Activated CD8-positive, alpha-beta memory T cell treated with anti-CD3 and anti-CD28 coated beads for 48 hours (primary cell): ENCODE results near the gene UNC13A.

Experiments used
- DNase-seq, 3 experiments: peaks; one replicate each; pipeline ENCODE4 v3.0.0-alpha.2; 2020; ENCODE audit warnings: low read depth in 2 of 3, low spot score in 2 of 3

The UNC13A gene

GRCh38 chr19:17629760-17630159 lies 58.4 kb downstream of the UNC13A start:
- DNase-seq, result no peak

GRCh38 chr19:17627921-17628320 lies 60.2 kb downstream of the UNC13A start:
- DNase-seq, result no peak

DNA sequence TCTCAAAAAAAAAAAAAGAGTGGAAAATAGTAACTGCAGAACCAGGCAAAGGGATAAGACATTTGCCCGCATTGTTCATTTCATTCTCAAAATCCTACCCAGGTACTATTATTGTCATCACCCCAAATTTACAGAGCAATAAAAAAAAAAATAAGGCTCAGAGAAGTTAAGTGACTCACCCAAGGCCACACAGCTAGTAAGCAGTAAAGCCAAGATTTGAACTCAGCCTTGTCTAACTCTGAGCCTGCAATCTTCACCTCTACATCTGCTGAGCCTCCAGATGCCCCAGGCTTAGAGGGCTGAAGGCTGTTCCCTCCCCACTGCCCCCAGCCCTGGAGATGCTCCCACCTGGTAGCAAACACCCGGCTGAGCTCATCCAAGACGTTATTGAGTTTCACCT lies 61.0 kb downstream of the UNC13A start:
- no peak for DNase-seq

GRCh38 chr19:17626456-17627015 lies 61.6 kb downstream of the UNC13A start:
- no peak for DNase-seq

DNA sequence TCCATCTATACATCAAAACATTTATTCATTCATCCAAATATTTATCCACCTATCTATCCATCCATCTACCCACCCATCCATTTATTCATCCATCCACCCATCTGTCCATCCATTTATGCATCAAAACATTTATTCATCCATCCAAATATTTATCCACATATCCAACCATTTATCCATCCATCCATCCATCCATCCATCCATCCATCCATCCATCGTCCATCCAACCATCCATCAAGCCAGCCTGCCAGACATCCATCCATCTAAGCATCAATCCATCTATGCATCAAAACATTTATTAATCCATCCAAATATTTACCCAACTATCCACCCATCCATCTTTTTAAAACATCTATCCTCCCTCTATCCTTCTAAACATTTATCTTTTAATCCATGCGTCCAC lies 62.2 kb downstream of the UNC13A start:
- DNase-seq, result no peak

DNA sequence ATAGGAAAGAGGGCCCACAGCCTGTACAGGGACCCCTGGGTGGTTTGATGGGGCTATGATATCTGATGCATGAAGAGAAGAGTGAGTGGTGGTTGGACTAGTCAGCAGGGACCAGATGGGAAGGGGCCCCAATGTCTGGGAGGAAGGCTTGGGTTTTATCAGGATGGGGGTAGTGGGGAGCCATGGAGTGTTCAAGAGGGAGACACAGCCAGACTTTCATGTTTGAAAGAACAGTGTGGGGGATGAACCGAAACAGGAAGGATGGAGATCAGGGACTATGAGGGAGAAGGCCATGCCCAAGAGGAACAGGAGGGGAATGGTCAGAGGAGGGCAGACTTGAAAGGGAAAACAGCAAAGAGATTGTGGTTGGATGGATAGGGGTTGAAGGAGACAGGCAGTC lies 63.1 kb downstream of the UNC13A start:
- no peak for DNase-seq

DNA sequence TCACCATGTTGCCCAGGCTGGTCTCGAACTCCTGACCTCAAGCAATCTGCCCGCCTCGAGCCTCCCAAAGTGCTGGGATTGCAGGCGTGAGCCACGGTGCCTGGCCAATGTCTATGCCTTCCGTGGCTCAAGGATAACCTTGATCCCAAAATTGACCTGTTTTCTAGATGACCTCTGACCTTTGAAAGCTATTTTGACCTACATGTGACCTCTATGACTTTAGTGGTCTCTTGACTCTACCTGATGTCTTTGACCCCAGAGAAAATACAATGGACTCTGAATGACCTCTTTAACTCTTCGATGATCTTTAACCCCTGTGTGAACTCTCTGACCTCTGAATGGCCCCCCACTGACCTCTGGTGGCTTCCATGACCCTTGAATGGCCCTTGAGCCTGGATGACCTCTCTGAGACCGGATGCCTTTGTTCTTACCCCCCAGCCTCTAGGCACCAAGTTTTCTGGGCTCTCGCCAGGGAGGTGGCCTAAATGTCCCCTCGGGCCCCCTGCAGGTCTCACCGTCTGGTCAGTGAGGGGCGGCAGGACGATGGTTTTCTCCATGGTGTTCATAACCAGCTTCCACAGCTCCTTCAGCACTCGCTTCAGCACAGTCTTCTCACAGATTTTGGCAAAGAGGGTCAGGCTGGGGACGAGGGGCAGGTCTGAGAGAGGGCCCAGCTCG lies 63.7 kb downstream of the UNC13A start:
- DNase-seq, result no peak

DNA sequence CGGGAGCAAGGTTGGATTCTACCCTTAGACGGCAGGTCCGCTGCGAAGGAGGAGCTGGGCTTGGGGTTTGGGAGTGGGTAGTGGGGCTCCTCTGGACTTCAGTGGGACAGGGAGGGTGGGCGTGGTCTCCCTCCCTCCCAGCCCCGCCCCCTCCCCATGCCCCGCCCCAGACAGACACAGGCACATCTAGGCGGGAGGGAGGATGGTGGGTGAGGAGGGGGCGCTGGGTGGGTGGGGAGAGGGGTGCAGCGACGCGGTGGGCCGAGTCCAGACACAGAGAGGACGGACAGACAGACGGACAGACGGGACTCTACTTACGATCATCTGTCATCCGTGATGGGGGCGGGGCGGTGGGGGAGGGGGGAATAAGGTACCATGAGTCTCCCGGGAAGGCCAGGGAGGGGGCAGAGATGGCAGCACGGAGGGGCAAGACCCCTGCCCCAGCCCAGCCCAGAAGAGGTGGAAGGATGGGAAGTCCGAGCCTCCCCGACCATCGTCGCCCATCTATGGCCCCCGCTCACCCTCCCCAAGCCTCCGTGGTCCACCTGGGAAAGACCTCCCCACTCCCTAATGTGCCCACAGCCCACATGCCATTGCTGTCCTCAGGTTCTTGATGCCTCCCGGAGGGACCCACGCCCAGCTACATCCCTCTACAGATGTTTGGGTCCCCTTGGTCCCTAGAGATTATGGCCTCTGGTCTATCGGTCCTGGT lies 64.8 kb downstream of the UNC13A start:
- DNase-seq, result no peak

- no peak for DNase-seq
Measured at GRCh38 chr19:17620696-17621095, 67.5 kb downstream of the UNC13A start.

DNA sequence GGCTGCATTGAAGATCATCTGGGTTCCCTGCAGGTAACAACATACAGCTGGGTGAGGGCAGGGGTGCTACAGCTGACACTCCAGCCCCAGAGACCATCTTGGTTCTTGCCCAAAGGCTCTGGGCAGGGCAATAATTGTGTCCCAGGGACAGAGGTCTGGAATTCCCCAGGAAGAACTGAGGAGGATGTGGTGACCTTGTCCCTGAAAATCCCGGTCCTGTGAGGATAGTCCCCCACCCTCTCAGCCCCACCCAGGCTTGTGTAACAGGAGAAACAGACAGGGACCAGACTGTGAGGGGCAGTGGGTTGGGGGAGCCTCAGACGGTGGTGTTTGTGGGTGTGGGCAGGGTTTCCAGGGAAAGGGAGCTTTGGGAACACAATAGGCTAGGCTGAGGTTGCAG lies 69.2 kb downstream of the UNC13A start:
- DNase-seq, result no peak

- DNase-seq, result no peak
Measured at GRCh38 chr19:17618281-17618903, 69.8 kb downstream of the UNC13A start.

DNA sequence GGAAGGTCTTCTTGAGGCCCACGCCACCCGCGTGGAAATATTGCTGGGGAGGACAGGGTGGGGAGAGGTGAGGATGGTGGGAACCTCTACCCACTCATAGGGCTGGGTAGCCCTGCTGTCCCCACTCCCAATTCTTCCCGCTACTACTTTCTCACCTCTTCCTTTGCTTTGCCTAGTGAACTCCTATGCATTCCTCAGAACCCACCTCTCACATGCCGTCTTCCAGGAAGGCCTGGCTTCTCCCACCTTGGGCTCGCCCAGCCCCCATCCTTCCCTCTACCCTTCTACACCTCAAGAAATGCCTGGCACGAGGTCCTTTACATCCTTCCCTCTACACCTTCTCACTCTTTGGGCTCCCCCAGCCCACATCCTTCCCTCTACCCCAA lies 70.4 kb downstream of the UNC13A start:
- DNase-seq, result no peak

DNA sequence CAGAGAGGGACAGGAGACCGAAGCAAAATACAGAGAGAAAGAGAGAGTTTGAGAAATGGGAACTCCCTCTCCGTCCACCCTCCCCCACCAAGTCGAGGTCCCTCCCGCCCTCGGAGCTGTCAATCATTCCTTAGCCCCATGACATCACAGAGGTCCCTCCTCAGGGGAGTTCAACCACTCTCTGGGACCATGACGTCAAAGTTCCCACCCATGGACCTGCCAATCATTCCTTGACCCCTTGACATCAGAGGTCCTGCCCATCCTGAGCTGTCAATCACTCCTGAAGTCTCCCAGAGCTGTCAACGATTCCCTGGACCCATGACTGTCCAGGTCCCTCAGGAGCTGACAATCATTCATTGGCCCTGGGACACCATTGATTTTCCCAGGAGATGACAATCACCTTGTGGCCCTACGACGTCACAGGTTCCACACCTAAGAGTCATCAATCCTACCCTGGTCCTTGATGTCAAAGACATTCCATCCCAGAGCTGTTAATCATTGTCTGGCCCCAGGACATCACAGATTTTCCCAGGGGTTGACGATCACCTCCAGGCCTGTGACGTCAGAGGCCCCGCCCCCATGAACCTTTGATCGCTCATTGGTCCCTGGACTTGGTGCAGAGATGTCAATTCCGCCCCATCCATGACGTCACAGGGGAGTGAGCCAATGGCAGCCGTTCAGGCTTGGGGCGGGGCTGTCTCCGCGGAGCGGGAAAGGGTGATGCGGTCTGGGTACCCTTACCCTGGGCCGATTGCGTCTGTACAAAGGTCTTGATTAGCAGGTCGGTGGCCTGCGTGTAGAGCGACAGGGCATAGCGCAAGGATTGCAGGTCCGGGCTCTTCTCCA lies 71.0 kb downstream of the UNC13A start:
- no peak for DNase-seq

DNA sequence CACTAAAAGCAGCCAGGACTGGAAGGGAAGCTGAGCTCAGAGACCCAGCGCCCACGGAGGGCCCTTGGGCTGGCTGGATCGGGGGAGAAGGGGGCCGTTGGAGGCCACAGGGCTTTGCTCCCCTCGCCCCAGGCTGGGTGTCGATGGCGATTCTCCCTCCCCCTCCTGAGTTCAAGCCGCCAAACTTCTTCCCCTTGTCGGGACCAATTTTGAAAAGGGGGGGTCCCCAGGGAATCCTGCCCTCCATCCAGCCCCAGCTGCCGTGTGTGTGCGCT lies 71.5 kb downstream of the UNC13A start:
- no peak for DNase-seq

DNA sequence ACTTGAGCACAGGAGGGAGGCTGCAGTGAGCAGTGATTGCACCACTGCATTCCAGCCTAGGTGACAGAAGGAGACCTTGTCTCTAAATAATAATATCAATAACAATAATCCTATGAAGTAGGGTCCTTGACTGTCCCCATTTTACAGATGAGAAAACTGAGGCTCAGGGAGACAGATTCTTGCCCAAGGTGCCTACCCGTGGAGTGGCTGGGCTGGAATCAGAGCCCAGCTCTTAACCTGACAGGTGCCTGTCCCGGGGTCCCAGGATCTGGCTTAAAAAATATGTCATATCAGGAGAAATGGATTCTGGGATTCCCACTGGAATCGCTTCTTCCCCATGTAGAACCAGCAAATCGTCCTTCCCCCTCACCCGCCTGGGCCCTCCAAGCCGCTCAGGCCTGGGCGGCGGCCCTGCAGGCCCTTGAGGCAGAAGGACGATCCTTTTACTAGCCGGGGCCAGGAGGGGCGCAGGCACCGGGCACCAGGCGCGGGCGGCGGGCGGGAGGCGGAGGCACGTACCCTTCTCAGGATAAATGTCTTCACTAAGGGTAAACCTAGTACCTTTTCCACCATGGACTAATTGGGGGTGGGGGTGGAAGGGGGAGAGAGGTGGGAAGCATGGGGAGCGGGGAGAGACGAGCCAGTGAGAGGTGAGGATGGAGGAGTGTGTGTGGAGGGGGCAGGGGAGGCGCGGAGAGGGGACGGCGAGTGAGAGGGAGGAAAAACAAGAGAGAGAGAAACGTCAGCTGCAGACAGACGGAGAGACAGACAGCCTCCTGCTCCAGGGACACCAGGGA lies 72.1 kb downstream of the UNC13A start:
- no peak for DNase-seq

DNA sequence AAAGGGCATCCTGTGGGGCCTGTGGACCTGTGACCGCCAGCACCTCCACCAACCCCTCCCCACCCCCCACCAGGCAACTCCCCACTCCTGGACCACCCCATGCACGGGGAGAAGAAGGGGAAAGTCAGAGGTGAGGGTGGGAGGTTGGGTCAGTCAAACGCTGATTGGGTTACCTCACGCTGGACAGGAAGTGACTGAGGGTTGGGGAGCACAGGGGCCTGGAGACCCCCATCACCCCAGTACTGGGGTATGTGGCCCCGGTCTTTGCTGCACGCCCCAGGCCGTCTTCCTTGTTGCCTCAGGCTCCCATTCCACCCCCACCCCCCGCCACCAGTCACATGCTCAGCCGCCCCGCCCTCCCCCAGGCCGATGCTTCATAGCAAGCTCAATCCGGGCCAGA lies 73.7 kb downstream of the UNC13A start:
- no peak for DNase-seq

DNA sequence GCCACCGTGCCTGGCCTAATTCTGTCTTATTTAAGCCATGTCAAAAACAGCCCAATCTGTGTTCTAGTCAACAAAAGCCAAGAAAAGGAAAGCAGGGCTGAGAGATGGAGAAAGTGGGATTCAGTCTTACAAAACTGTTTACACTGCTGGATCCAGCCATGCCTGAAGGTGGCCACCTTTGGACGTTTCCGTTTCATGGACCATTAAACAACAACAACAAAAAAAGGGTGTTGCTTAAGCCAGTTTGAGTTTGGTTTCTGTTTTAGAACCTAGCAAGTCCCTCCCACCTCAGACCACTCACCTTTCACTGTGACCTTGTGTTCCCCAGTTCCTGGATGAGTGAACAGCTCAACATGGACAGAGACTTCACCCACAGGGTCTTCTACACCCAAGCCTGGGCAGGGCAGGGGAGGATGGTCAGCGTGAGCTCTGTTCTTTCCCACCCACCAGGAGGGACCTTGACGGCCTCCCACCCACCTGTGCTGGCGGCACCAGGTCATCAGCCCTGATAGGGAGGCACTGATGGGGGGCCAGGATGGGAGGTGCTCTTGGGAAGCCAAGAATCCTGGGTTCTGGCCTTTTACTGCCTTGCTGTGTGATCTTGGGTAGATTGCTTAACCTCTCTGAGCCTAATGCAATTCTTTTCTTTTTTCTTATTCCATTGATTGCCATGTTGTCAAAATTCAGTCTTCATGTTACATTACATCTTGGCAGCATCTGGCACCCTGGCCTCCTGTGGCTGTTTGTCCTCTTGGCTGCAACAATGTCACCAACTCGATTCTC lies 76.5 kb downstream of the UNC13A start:
- no peak for DNase-seq

GRCh38 chr19:17610384-17610783 lies 77.8 kb downstream of the UNC13A start:
- no peak for DNase-seq

DNA sequence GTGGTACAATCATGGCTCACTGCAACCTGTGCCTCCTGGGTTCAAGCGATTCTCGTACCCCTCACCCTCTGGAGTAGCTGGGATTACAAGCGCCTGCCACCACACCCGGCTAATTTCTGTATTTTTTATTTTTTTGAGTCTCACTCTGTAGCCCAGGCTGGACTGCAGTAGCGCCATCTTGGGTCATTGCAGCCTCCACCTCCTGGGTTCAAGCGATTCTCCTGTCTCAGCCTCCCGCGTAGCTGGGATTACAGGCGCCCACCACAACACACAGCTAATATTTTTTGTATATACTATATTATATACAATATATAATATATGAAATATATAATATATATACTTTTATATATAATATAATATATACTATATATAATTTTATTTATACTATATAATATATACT lies 80.2 kb downstream of the UNC13A start:
- DNase-seq, result no peak

DNA sequence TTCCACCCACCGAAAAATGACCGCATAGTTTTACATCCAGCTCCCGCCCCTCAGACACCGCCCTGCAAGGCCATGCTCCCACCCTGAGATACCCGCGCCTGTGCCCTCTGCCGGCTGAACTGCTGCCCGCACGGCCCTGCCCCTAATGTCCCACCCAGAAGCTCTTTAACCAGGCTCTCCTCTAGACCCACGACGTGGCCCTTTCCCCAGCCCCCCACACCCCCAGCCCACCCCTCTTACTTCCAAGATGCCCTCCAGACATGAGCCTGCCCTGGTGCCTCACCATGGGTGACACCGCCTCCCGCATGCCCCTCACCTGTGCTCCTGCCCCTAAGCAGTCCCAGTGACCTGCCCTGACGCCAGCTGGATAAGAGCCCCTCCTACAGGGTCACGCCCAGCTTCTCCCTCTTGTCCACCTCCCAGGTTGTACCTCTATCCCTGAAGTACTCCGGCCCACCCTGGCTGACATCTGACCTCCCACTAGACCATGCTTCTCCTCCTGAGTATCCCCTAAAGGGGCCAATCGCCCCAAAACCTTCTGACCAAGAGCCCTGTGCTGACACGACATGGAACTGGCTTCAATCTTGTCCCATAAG lies 81.5 kb downstream of the UNC13A start:
- no peak for DNase-seq
